GM21423 (cell line): ENCODE measurements around the gene CENPU.

ENCODE experiments used
- ATAC-seq: cut with Tn5 transposase; IDR thresholded peaks from one replicate; pipeline ENCODE4 v1.9.1; 2021; ENCODE audit warnings: mild to moderate bottlenecking, moderate library complexity; ENCODE audit not compliant: unreplicated experiment

The CENPU gene

DNA sequence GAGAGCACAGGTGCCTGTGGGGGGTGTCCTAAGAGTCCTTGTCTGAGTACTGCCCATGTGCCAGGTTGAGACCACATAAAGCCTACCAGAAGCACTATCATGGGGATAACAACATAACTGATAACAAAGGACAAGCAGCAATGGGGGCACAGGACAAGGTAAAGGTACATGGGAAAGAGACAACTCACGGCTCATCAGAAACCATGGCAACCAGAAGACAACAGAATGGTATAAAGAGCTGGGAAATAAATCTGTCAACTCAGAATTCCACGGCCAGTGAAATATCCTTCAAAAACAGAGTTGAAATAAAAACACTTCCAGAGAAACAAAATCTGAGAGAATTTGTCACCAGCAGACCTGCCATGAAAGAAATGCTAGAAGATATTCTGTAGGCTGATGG is 20.0 kb downstream of the CENPU start:
- no peak for ATAC-seq

DNA sequence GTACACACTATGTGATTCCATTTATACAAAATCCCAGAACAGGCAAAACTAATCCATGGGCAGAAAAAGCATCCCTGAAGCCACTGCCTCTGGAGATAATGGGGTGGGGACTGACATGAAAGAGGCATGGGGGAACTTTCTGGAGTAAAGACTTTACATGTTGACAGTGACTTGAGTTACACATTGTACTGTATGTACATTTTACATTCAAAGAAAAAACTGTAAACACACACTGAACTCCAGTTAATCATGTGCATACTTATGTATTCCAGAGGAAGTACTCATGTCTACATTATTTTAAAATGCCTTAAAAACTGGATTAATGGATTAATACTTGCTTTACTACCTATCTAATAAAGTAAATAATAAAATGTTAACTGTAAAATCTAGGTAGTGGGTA is 21.6 kb downstream of the CENPU start:
- ATAC-seq: no peak

- ATAC-seq: no peak
Observed at GRCh38 chr4:184706453-184706852, 27.4 kb downstream of the CENPU start.

GRCh38 chr4:184705692-184706091 is 28.2 kb downstream of the CENPU start:
- no peak for ATAC-seq

- no peak for ATAC-seq
Observed at GRCh38 chr4:184702114-184702513, 31.8 kb downstream of the CENPU start.

GRCh38 chr4:184699941-184700340 is 34.0 kb downstream of the CENPU start:
- no peak for ATAC-seq

DNA sequence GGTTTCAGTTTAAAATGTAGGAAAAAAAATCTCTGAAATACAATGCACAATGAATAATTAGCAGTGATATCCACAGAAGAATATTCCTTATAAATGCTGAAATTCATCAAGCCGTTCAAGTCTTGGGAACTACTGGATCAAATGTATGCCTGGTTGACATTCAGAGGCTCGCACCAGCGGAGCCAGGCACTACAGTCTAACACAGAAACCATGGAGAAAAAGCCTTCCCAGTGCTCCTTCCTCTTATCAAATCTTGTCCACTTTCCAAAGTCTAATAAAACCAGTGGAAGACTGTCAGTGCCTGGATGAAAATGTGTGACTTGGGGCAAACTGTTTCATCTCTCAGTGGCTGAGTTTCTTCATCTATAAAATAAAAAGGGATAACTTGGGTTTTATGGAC is 35.9 kb downstream of the CENPU start:
- ATAC-seq: no peak

GRCh38 chr4:184695178-184695896 is 38.6 kb downstream of the CENPU start:
- no peak for ATAC-seq

DNA sequence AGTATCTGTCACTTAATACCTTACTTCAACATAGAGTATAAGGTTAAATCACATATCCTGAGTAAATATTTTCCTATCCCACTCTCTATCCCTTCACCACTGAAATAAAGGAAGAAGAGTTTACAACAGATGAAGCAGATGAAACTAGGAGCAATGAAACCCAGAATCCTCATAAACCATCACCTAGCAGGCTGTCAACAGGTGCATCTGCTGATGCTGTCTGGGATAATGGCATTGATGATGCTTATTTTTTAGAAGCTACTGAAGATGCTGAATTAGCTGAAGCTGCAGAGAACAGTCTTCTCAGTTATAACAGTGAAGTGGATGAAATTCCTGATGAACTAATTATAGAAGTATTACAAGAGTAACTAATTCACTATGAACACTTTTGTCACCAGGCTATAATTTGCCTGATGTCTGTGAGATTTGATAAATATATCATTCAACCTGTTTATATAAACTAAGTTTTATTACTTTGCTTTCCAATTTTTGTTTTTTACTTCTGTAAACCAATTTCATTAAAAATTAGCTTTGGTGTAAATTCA is 39.4 kb downstream of the CENPU start:
- ATAC-seq: no peak

DNA sequence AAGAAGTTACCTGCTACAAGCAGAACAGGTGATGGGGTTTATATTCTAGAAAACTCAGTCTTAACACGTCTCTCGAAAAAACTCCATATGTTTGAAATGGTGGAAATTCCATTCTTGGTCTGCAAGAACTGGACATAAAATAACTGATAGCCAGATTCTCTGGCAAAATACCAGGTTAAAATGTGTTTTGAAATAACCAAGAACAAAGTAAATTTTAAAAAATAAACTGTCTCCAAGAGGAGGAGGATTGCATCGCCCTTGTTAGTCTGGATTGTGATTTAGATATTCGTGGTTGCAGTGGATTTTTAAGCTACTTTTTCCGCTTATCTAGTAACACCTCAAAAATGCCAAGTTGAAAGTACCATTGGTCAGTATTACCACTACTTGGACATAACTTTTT is 40.8 kb downstream of the CENPU start:
- ATAC-seq: no peak

DNA sequence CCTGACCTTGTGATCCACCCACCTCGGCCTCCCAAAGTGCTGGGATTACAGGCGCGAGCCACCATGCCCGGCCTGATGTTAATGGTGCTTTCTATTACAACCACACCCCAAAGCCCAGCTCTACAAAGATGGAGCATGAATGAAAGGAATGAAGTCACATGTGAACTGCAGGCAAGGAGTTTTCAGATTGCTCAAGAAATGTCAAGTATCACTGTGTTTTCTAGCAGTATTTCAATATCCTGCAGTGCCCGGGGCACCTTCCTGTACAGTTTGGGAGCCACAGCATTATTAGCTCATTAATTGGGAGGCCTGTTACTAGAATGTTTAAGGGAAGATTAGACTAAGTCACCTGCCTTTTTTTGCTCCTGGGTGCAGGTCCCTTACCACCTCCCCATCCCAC is 44.2 kb downstream of the CENPU start:
- ATAC-seq: no peak

- ATAC-seq: no peak
Observed at GRCh38 chr4:184688447-184688846, 45.4 kb downstream of the CENPU start.

GRCh38 chr4:184688005-184688404 is 45.9 kb downstream of the CENPU start:
- no peak for ATAC-seq

- no peak for ATAC-seq
Observed at GRCh38 chr4:184684491-184685189, 49.3 kb downstream of the CENPU start.

GRCh38 chr4:184681916-184682315 is 52.0 kb downstream of the CENPU start:
- ATAC-seq: no peak

- ATAC-seq: no peak
Observed at GRCh38 chr4:184680698-184681097, 53.2 kb downstream of the CENPU start.

- no peak for ATAC-seq
Observed at GRCh38 chr4:184675821-184676492, 57.9 kb downstream of the CENPU start.

DNA sequence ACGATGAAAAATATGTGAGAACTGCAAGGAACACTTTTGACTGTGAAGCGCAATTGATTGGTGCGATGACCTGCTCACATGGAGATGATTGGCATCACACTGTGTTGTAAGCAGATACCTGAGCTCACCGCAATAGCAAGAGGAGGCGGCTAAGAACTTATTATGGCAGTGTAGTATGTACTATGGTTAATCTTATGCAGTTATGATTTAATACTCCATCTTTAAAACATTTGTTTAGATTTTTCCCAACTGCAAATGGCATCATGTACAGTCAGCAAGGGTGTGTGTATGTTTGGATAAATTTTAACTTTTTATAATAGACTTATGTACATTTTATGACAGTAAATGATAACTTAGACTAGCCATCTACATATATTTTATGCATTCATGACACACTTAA is 58.9 kb downstream of the CENPU start:
- no peak for ATAC-seq

DNA sequence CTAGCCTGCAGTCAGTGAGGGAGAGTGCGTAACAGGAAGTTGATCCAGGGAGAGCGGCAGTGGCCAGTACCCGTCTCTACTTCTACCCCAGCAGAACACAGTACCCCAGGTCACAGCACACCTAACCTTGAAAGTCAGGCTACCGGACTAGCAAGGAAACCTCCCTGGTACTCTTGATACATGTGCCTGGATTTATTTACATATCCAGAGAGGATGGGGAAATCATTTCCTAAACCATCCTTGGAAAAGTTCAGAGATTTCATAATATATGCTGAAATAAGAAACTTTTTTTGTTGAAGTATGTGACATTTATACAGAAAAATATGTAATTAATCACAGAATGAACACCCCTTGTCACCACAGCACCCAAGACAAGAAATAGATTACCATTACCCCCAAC is 59.9 kb downstream of the CENPU start:
- no peak for ATAC-seq

- ATAC-seq: no peak
Observed at GRCh38 chr4:184672741-184673140, 61.2 kb downstream of the CENPU start.

DNA sequence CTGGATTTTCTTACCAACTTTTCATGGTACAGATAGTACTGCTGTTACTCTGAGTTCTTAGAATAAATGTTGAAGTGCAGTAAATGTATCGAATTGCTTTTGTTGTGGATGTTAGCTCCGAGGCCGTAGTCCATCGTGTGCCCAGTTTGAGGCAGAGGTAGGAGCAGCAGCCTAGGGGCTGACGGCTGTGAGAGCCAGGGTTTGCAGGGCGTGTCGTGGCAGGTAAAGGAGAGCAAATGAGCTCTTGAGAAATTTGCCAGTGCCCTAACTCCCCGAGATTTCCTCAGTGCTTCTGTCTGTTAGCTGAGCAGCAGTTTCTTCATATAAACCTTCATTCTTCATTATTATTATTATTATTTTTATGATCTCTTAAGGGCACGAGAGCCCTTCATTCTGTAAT is 62.8 kb downstream of the CENPU start:
- ATAC-seq: no peak

DNA sequence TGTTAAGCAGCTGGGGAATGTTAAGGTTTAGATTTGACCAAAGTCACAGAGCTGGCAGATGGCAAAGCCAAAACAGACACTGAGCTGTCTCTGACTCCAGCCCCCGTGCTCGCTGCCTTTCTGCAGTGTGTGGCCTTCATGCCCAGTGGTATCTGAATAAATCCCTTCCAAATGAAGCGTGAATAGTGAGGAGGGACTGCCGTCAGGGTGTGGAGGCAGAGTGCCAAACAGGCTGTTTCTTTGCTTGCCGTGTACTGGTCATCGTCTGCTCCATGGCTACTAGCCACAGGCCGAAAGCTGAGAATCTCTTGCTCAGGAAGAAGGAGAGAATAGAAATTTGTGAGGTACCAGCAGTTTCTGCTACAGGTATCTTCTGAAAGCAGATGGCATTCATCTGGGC is 64.6 kb downstream of the CENPU start:
- ATAC-seq: no peak
